SK-N-SH (cell line): ENCODE measurements around the gene NCSTN. TPM values are rescaled to one million over a fixed set of nuclear protein-coding genes. Genes with fewer than 3 reads are reported as not detected.

Experiments used
- CTCF ChIA-PET: fragments of 300-600, 350-600 bp; formaldehyde crosslinking; extraction: SDS; loops from one replicate; lab custom pipeline; 2021; lab: Yijun Ruan, JAX
- POLR2A ChIA-PET: fragments of 350-600 bp; sonication (Branson Sonifier 250); formaldehyde crosslinking; extraction: SDS; loops from one replicate; lab custom pipeline; 2020; ENCODE audit warnings: antibody characterized with exemption, inconsistent platforms; lab: Yijun Ruan, JAX
- DNase-seq: peaks from one replicate; pipeline ENCODE4 v3.0.0; 2012
- H2AFZ ChIP-seq: fragments of 200-600 bp; sonication (generic); 2 replicates; pipeline ENCODE4 v1.8.1; 2016; ENCODE audit warnings: antibody characterized with exemption, mild to moderate bottlenecking, low read depth
- H3F3A ChIP-seq: fragments of 200-600 bp; sonication (generic); replicated peaks from 2 replicates; pipeline ENCODE3; 2016; ENCODE audit warnings: antibody characterized with exemption, mild to moderate bottlenecking; ENCODE audit not compliant: insufficient read depth
- H3K27ac ChIP-seq, 2 experiments: fragments of 200-500 bp in 1 of 2; fragments of 200-600 bp in 1 of 2; sonication (Bioruptor generic) in 1 of 2; sonication (generic), shearing (Covaris generic) in 1 of 2; 2 replicates each; pipeline versions ENCODE4 v1.5.1 to v1.6.1; 2014 to 2016; ENCODE audit warnings: low read depth in 2 of 2, inconsistent platforms in 1 of 2, low read length in 1 of 2, mild to moderate bottlenecking in 1 of 2, mixed read lengths in 1 of 2
- H3K27me3 ChIP-seq: fragments of 200-600 bp; sonication (generic), shearing (Covaris generic); 2 replicates; pipeline ENCODE4 v1.6.1; 2016; ENCODE audit warnings: mixed run types; ENCODE audit not compliant: insufficient read depth
- H3K36me3 ChIP-seq, 2 experiments: fragments of 200-500 bp in 1 of 2; fragments of 200-600 bp in 1 of 2; sonication (Bioruptor generic) in 1 of 2; sonication (generic) in 1 of 2; replicated peaks in 1 of 2; 2 replicates each; pipeline versions ENCODE3 to v1.5.1; 2014 to 2016; ENCODE audit warnings: low read length in 1 of 2, mild to moderate bottlenecking in 1 of 2; ENCODE audit not compliant: insufficient read depth in 2 of 2, control insufficient read depth in 1 of 2
- H3K4me1 ChIP-seq, 2 experiments: fragments of 200-500 bp in 1 of 2; fragments of 200-600 bp in 1 of 2; sonication (Bioruptor generic) in 1 of 2; sonication (generic), shearing (Covaris generic) in 1 of 2; 2 replicates each; pipeline versions ENCODE4 v1.5.1 to v1.6.1; 2014 to 2016; ENCODE audit warnings: low read depth in 1 of 2, low read length in 1 of 2, mixed run types in 1 of 2; ENCODE audit not compliant: insufficient read depth in 2 of 2, control insufficient read depth in 1 of 2
- H3K4me2 ChIP-seq: fragments of 200-600 bp; sonication (generic), shearing (Covaris generic); 2 replicates; pipeline ENCODE4 v1.6.1; 2017; ENCODE audit warnings: mixed run types
- H3K4me3 ChIP-seq, 2 experiments: fragments of 200-500 bp in 1 of 2; fragments of 200-600 bp in 1 of 2; sonication (Bioruptor generic) in 1 of 2; sonication (generic), shearing (Covaris generic) in 1 of 2; 2 replicates each; pipeline versions ENCODE4 v1.5.1 to v1.8.1; 2014 to 2016; ENCODE audit warnings: low read depth in 2 of 2, inconsistent platforms in 1 of 2, low read length in 1 of 2, mild to moderate bottlenecking in 1 of 2, mixed read lengths in 1 of 2, moderate library complexity in 1 of 2
- H3K79me2 ChIP-seq: fragments of 200-600 bp; sonication (generic); 2 replicates; pipeline ENCODE4 v1.8.1; 2017; ENCODE audit warnings: mild to moderate bottlenecking; ENCODE audit not compliant: insufficient read depth
- H3K9ac ChIP-seq: fragments of 200-600 bp; sonication (generic); 2 replicates; pipeline ENCODE4 v1.6.1; 2017; ENCODE audit warnings: mixed run types
- H3K9me2 ChIP-seq: fragments of 200-600 bp; sonication (generic); 2 replicates; pipeline ENCODE4 v1.6.1; 2017; ENCODE audit warnings: mixed run types
- H3K9me3 ChIP-seq: fragments of 200-600 bp; sonication (generic); 2 replicates; pipeline ENCODE4 v1.6.1; 2017; ENCODE audit warnings: mixed run types, mild to moderate bottlenecking, moderate library complexity
- H4K20me1 ChIP-seq: fragments of 200-600 bp; sonication (generic); 2 replicates; pipeline ENCODE4 v1.6.1; 2017; ENCODE audit warnings: mild to moderate bottlenecking, mixed run types; ENCODE audit not compliant: insufficient read depth
- ELF1 ChIP-seq: IDR thresholded peaks from 2 replicates; pipeline ENCODE4 v1.4.0; 2012
- EZH2phosphoT487 ChIP-seq: fragments of 200-600 bp; sonication (generic); IDR thresholded peaks from 2 replicates; pipeline ENCODE4 v1.6.1; 2017; ENCODE audit warnings: low read depth, mixed run types, mild to moderate bottlenecking, antibody characterized with exemption, moderate library complexity, borderline replicate concordance
- FOXJ3 ChIP-seq: sonication (generic); formaldehyde crosslinking; IDR thresholded peaks from 2 replicates; pipeline ENCODE4 v1.5.1; 2020; ENCODE audit warnings: mild to moderate bottlenecking, missing genetic modification reagents
- FOXM1 ChIP-seq: IDR thresholded peaks from 2 replicates; pipeline ENCODE4 v1.4.0; 2012; ENCODE audit warnings: low read depth, mild to moderate bottlenecking
- GABPA ChIP-seq: IDR thresholded peaks from 2 replicates; pipeline ENCODE4 v1.4.0; 2012; ENCODE audit warnings: low read depth, mild to moderate bottlenecking
- GATA2 ChIP-seq: sonication (generic); formaldehyde crosslinking; IDR thresholded peaks from 2 replicates; pipeline ENCODE4 v1.5.0; 2020; ENCODE audit warnings: mild to moderate bottlenecking, missing genetic modification reagents
- IRF3 ChIP-seq: fragments of 150-350 bp; IDR thresholded peaks from 2 replicates; pipeline ENCODE4 v1.6.1; 2016; ENCODE audit warnings: mild to moderate bottlenecking, low read depth, low read length
- MXI1 ChIP-seq: IDR thresholded peaks from 2 replicates; pipeline ENCODE4 v1.6.1; 2012; ENCODE audit warnings: mild to moderate bottlenecking, low read depth, low read length, improper control_type of control experiment
- NRF1 ChIP-seq: IDR thresholded peaks from 2 replicates; pipeline ENCODE4 v1.6.1; 2012; ENCODE audit warnings: low read depth, mild to moderate bottlenecking, low read length
- PBX3 ChIP-seq: IDR thresholded peaks from 2 replicates; pipeline ENCODE4; 2012
- POLR2AphosphoS5 ChIP-seq: IDR thresholded peaks from 2 replicates; pipeline ENCODE4 v1.6.1; 2012; ENCODE audit warnings: low read depth, low read length
- RAD21 ChIP-seq: IDR thresholded peaks from 2 replicates; pipeline ENCODE4 v1.6.1; 2012; ENCODE audit warnings: mild to moderate bottlenecking, low read length
- RCOR1 ChIP-seq: fragments of 150-350 bp; IDR thresholded peaks from 2 replicates; pipeline ENCODE4 v1.6.1; 2017; ENCODE audit warnings: antibody characterized with exemption, low read length
- RXRA ChIP-seq: IDR thresholded peaks from 2 replicates; pipeline ENCODE4 v1.4.0; 2012; ENCODE audit warnings: low read depth, mild to moderate bottlenecking, borderline replicate concordance
- TAF1 ChIP-seq: IDR thresholded peaks from 2 replicates; pipeline ENCODE4 v1.6.1; 2012; ENCODE audit warnings: low read depth, mild to moderate bottlenecking, low read length, moderate library complexity, borderline replicate concordance
- TCF12 ChIP-seq: IDR thresholded peaks from 2 replicates; pipeline ENCODE4 v1.4.0; 2012
- USF2 ChIP-seq: fragments of 150-350 bp; IDR thresholded peaks from 2 replicates; pipeline ENCODE4 v1.6.1; 2017; ENCODE audit warnings: antibody characterized with exemption, low read length, low read depth, borderline replicate concordance
- WGBS: methylation state at CpG from one replicate; pipeline ENCODE4 v1.1.6; 2017; ENCODE audit warnings: low lambda C conversion rate; 5-methylcytosine and 5-hydroxymethylcytosine counted together
- polyA plus RNA-seq, 3 experiments: library from polyadenylated mRNA; depleted of rRNA; stranded (reverse); fragments of >200 nt; gene quantifications; 2 replicates each; pipeline ENCODE4 v1.2.3, GENCODE V29; 2012
- TF ChIP-seq, protein P1 (sequence below): IDR thresholded peaks from 2 replicates; pipeline ENCODE4 v1.6.1; 2012; ENCODE audit warnings: mild to moderate bottlenecking, low read depth, low read length, moderate library complexity

NCSTN gene
- polyA plus RNA-seq, 1 of the 3 experiments (the other 2 are of a cell fraction) = 165 TPM

- Histone ChIP-seq H3K36me3 (peaks cover 4 to 30% of the 10 kb centered on the region in 2 experiments), H3K9me2 (no peaks in the 10 kb centered on the region), H3K27ac (no peak overlapping the region), H3K4me1 (no peaks in the 10 kb centered on the region), H3K9ac (no peak overlapping the region), H4K20me1 (no peaks in the 10 kb centered on the region), H3F3A (peaks cover 5% of the 10 kb centered on the region), H3K4me3 (no peak overlapping the region), H3K79me2 (no peaks in the 10 kb centered on the region), H3K4me2 (no peak overlapping the region)
- 96% methylated on average over 4 of the region's 4 CpGs for WGBS
- DNase-seq = no peak
- ChIA-PET POLR2A (no interaction called here), CTCF (interaction anchor here (0.6 to 9.0 kb wide), 7 partner anchors 9 to 188 kb away, joined by 3 to 85 read pairs (median 6); no protein-coding TSS in a partner anchor)
- no peak for TF ChIP-seq MXI1
- TF ChIP-seq FOXM1 = no peak
- TF ChIP-seq PBX3 = no peak
- TF ChIP-seq USF2 = no peak
- TF ChIP-seq, all 33 proteins: peak for 0
- Histone ChIP-seq H2AFZ (no peak overlapping the region; the same call in 1 of the 2 replicates), H3K27me3 (no peaks in the 10 kb centered on the region), H3K9me3 (no peaks in the 10 kb centered on the region)
These were observed 18.6 kb downstream of the NCSTN start for GRCh38 chr1:160361814-160362167.

DNA sequence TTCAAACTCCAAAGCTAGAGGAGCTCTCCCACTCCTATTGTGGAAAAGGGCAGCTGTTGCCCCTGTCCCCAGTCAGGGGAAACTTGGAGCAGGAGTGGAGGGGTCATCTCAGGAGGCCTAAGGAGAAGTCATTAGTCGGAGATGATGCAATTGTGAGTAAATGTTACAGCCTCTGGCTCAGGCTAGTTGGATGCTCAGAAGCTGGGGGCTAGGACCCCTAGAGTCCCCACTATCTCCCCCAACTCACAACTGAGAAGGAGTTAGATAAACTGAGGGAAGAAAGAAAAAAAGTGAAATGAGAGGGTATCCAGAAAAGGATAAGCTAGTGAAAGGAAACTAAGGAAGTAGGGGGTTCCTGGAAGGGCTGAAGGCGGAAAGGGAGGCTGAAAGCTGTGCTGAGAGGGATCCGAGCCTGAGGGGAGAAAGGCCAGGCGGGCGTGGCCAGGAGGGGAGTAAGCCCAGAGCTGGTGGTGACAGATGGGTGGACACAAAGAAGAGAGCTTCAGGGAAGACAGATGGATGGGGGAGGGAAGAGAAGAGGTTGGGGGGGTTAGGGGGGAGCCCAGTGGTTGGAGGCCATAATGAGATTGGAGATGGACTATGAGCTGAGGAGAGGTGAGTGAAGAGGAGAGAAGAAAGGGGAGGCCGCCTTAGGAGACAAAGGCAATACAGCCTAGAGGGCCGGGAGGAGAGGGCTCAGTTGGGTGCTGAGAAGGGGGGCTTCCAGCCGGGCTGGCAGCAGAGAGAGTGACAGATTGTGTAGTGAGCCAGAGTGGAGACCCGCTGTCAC, 19.2 kb downstream of the NCSTN start:
- Histone ChIP-seq H3K9ac (no peak overlapping the region), H2AFZ (no peak overlapping the region; the same call in 1 of the 2 replicates), H3F3A (peaks cover 5% of the 10 kb centered on the region), H3K27ac (no peak overlapping the region), H4K20me1 (no peaks in the 10 kb centered on the region), H3K4me2 (no peak overlapping the region), H3K4me1 (no peaks in the 10 kb centered on the region), H3K27me3 (no peaks in the 10 kb centered on the region), H3K79me2 (no peaks in the 10 kb centered on the region), H3K9me2 (no peaks in the 10 kb centered on the region), H3K36me3 (peaks cover 4 to 26% of the 10 kb centered on the region in 2 experiments), H3K9me3 (no peaks in the 10 kb centered on the region), H3K4me3 (no peak overlapping the region)
- WGBS = 92% methylated on average over 9 of the region's 9 CpGs
- TF ChIP-seq, protein P1, sequence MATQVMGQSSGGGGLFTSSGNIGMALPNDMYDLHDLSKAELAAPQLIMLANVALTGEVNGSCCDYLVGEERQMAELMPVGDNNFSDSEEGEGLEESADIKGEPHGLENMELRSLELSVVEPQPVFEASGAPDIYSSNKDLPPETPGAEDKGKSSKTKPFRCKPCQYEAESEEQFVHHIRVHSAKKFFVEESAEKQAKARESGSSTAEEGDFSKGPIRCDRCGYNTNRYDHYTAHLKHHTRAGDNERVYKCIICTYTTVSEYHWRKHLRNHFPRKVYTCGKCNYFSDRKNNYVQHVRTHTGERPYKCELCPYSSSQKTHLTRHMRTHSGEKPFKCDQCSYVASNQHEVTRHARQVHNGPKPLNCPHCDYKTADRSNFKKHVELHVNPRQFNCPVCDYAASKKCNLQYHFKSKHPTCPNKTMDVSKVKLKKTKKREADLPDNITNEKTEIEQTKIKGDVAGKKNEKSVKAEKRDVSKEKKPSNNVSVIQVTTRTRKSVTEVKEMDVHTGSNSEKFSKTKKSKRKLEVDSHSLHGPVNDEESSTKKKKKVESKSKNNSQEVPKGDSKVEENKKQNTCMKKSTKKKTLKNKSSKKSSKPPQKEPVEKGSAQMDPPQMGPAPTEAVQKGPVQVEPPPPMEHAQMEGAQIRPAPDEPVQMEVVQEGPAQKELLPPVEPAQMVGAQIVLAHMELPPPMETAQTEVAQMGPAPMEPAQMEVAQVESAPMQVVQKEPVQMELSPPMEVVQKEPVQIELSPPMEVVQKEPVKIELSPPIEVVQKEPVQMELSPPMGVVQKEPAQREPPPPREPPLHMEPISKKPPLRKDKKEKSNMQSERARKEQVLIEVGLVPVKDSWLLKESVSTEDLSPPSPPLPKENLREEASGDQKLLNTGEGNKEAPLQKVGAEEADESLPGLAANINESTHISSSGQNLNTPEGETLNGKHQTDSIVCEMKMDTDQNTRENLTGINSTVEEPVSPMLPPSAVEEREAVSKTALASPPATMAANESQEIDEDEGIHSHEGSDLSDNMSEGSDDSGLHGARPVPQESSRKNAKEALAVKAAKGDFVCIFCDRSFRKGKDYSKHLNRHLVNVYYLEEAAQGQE = no peak
- TF ChIP-seq RXRA (no peak), USF2 (no peak), RAD21 (no peak), TCF12 (no peak), NRF1 (no peak), MXI1 (no peak), GABPA (no peak), FOXJ3 (CRISPR knock-in tag) (no peak), POLR2AphosphoS5 (no peak), TAF1 (no peak), EZH2phosphoT487 (no peak), RCOR1 (no peak), ELF1 (no peak), GATA2 (CRISPR knock-in tag) (no peak), IRF3 (no peak)
- DNase-seq = no peak
- ChIA-PET CTCF (interaction anchor here (0.6 to 9.0 kb wide), 8 partner anchors 8 to 277 kb away, joined by 3 to 85 read pairs (median 6); no protein-coding TSS in a partner anchor), POLR2A (no interaction called here)
